Nephron (organoid): ENCODE results near the gene TMED6.

ENCODE experiments used
- H3K27ac Mint-ChIP-seq, 3 experiments: 2 replicates each; pipeline ENCODE4 v1.8.0; 2020; ENCODE audit warnings: mixed read lengths in 3 of 3, mild to moderate bottlenecking in 2 of 3, moderate library complexity in 1 of 3
- H3K27me3 Mint-ChIP-seq: 2 replicates; pipeline ENCODE4 v1.8.0; 2021; ENCODE audit warnings: low read depth, mild to moderate bottlenecking, moderate library complexity, mixed read lengths
- H3K36me3 Mint-ChIP-seq: 2 replicates; pipeline ENCODE4 v1.8.0; 2020; ENCODE audit warnings: low read depth, mixed read lengths
- H3K4me1 Mint-ChIP-seq: 2 replicates; pipeline ENCODE4 v1.8.0; 2020; ENCODE audit warnings: mixed read lengths
- H3K4me3 Mint-ChIP-seq, 3 experiments: 2 replicates each; pipeline ENCODE4 v1.8.0; 2020; ENCODE audit warnings: mild to moderate bottlenecking in 3 of 3, mixed read lengths in 3 of 3, moderate library complexity in 2 of 3
- H3K9me3 Mint-ChIP-seq: 2 replicates; pipeline ENCODE4 v1.8.0; 2020; ENCODE audit warnings: mixed read lengths
- TF ChIP-seq, protein P1 (sequence below), 3 experiments: fragments of 200-600 bp; sonication (generic); IDR thresholded peaks; one replicate each; pipeline ENCODE4 v1.5.0; 2021; ENCODE audit warnings: antibody characterized with exemption in 3 of 3; ENCODE audit not compliant: unreplicated experiment in 3 of 3

The TMED6 gene

DNA sequence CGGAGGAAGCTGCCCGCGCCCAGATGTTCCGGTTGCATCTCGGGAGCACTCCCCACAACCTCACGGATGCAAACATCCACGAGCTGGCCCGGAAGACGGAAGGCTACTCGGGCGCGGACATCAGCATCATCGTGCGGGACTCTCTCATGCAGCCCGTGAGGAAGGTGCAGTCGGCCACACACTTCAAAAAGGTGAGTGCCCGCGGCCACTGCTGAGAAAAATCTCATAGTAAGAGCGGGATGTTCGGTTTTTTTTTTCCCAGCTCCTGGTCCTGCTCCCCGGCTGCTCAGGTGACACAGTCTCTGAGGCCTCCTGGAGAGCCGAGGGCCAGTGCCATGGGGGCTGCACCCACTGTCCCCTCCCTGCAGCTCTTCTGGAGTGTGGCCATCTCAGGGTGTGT lies 30.5 kb downstream of the TMED6 start:
- Mint-ChIP-seq H3K9me3 (no peaks in the 10 kb centered on the region), H3K4me1 (peaks cover 3% of the 10 kb centered on the region), H3K27me3 (no peaks in the 10 kb centered on the region), H3K27ac (no peak overlapping the region), H3K36me3 (peaks cover 53% of the 10 kb centered on the region), H3K4me3 (no peak overlapping the region)
- TF ChIP-seq, protein P1, sequence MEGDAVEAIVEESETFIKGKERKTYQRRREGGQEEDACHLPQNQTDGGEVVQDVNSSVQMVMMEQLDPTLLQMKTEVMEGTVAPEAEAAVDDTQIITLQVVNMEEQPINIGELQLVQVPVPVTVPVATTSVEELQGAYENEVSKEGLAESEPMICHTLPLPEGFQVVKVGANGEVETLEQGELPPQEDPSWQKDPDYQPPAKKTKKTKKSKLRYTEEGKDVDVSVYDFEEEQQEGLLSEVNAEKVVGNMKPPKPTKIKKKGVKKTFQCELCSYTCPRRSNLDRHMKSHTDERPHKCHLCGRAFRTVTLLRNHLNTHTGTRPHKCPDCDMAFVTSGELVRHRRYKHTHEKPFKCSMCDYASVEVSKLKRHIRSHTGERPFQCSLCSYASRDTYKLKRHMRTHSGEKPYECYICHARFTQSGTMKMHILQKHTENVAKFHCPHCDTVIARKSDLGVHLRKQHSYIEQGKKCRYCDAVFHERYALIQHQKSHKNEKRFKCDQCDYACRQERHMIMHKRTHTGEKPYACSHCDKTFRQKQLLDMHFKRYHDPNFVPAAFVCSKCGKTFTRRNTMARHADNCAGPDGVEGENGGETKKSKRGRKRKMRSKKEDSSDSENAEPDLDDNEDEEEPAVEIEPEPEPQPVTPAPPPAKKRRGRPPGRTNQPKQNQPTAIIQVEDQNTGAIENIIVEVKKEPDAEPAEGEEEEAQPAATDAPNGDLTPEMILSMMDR (IDR thresholded peaks at IDR 0.05; ENCODE audit: unreplicated experiment in 3 of 3), result no peak

DNA sequence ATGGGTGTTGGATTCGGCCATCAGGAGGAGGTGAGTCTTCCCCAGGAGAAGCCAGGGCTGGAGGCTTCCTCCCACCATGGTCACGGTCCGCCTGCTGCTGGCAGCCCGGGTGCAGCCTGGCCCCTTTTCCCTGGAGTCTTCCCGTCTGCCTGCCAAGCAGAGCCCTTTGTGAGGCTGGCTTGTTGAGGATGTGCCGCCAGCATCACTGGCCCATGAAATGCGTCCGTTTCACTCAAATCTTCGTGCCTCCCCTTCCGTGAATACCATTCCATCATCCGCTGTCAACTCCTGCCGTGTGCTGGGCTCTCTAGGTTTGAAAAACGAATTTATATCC lies 30.9 kb downstream of the TMED6 start:
- TF ChIP-seq, protein P1 (IDR thresholded peaks at IDR 0.05; ENCODE audit: unreplicated experiment in 3 of 3), result no peak
- H3K4me3 Mint-ChIP-seq, result no peak overlapping the region
- H3K27me3 Mint-ChIP-seq, result no peaks in the 10 kb centered on the region
- peaks cover 53% of the 10 kb centered on the region for H3K36me3 Mint-ChIP-seq
- no peak overlapping the region for H3K27ac Mint-ChIP-seq
- H3K4me1 Mint-ChIP-seq, result no peaks in the 10 kb centered on the region
- H3K9me3 Mint-ChIP-seq, result no peaks in the 10 kb centered on the region

DNA sequence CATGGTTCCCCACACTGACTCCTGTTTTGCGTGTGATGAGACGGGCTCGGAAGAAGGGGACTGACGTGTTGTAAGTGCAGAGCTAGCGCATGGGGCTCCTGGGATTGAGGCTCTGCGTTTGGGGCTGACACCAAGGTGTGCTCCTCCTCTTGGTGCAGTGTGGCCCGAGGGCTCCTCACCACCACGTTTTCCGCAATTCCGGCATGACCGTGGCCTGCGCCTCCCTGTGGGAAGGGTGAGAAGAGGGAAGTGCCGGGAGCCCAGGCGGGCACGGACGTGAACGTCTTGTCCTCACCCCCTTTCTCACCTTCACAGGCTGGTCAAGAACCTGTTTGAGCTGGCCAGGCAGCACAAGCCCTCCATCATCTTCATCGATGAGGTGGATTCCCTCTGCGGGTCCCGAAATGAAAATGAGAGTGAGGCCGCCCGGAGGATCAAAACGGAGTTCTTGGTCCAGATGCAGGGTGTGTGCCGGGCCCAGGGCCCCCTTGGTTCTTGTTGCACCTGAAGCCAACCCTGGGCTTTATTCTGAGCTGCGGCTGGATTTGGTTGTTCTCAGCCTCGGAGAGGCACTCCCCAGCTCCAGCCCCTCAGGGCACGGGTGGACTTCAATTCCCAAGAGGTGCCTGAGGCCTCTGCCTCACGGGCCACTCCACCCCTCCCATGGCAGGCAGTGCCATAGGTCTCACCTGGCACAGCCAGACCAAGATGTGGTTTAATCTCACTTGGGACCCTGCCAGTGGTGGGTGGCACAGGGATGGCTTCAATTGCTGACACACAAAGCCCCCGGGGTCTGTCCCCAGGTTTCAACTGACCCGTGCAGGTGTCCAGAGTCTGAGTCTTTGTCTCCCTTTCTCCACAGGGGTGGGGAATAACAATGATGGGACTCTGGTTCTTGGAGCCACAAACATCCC lies 31.5 kb downstream of the TMED6 start:
- Mint-ChIP-seq H3K9me3 (no peaks in the 10 kb centered on the region), H3K4me3 (no peak overlapping the region), H3K27ac (no peak overlapping the region), H3K36me3 (peaks cover 56% of the 10 kb centered on the region), H3K27me3 (no peaks in the 10 kb centered on the region), H3K4me1 (no peaks in the 10 kb centered on the region)
- TF ChIP-seq, protein P1 (IDR thresholded peaks at IDR 0.05; ENCODE audit: unreplicated experiment in 3 of 3), result no peak

DNA sequence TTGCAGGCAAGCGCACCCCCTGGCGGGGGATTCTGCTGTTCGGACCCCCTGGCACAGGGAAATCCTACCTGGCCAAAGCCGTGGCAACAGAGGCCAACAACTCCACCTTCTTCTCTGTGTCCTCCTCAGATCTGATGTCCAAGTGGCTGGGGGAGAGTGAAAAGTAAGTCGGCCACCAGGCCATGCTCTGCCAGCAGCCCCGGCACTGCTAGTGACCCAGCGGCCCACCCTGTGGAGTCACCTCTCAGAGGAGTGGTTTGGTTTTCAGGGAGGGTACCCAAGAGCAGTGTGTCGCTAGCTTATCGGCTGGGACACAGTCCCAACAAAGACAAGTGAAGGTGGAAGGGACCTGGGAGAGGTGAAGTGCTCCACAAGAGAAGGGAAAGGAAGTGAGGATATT lies 32.2 kb downstream of the TMED6 start:
- H3K4me1 Mint-ChIP-seq, result no peaks in the 10 kb centered on the region
- TF ChIP-seq, protein P1 (IDR thresholded peaks at IDR 0.05; ENCODE audit: unreplicated experiment in 3 of 3), result no peak
- H3K27me3 Mint-ChIP-seq, result no peaks in the 10 kb centered on the region
- no peaks in the 10 kb centered on the region for H3K9me3 Mint-ChIP-seq
- peaks cover 55% of the 10 kb centered on the region for H3K36me3 Mint-ChIP-seq
- H3K4me3 Mint-ChIP-seq, result no peak overlapping the region
- no peak overlapping the region for H3K27ac Mint-ChIP-seq

DNA sequence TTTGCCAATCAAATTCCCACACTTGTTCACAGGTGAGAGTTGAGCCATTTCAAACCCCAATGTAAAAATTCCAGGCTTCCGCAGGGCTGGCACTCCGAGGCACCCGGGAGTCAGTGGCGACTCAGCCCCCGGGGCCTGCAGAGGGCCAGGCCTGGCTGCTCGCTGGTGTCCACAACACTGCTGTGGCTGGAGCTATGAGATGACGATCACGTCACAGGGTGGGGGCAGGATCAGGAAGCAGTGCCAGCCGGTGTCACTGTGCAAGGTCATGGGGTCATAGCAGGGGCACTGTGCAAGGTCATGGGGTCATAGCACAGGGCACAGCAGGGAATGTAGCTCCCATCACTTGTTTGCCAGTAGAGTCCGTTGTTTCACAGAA lies 32.7 kb downstream of the TMED6 start:
- H3K4me3 Mint-ChIP-seq, result no peak overlapping the region
- no peak overlapping the region for H3K27ac Mint-ChIP-seq
- H3K4me1 Mint-ChIP-seq, result no peaks in the 10 kb centered on the region
- H3K36me3 Mint-ChIP-seq, result peaks cover 59% of the 10 kb centered on the region
- TF ChIP-seq, protein P1 (IDR thresholded peaks at IDR 0.05; ENCODE audit: unreplicated experiment in 3 of 3), result no peak
- no peaks in the 10 kb centered on the region for H3K27me3 Mint-ChIP-seq
- H3K9me3 Mint-ChIP-seq, result no peaks in the 10 kb centered on the region
